ENCODE measurements around the gene KTI12.
A peak's percentile ranks its signal among the peaks of the same experiment; 100 is the strongest.

KTI12 gene

DNA sequence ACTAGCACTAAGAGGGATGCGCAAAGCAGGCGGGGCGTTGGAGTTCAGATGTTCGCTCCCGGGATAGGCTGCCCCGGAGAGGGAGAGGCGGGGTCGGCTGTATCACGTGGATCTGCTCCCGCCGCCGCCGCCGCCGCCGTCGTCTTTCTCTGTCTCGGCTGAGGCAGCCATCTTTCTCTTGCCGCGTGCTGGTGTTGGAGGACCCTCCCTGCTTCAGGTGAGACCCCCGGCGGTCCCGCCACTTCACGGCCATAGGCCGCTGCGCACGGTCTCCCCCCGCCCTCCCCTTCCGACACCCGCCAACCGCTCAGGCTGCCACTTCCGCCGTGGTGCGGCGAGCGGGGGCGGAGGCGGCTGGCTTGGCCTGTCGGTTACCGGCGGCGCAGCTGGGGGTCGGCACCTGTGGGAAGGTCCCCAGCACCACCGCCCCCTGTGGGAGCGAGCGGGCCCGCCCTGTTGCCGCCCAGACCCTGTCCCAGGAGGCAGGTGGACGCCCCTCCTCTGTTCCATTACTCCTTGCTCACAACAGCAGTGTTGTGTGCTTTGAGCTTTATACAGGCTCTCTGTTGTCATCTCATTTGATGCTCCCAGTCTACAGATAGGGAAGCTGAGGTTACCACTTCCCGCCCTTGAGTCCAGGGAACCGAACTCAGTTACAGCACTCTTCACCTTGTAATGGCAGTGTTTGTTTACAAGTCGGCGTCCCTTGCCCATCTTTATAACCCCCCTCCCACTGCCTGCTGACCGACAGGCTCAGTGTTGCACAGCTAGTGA, 22.7 kb upstream of the KTI12 start, which contains the start of gene BTF3L4:
Gene BTF3L4, plus strand, starts transcription at position 133 of the 774 bp plus-strand sequence. CDS start 3,553 bp downstream, outside the sequence.
- H3K4me3 ChIP-seq (ENCODE audit: low read length in 2 of 2) = peak within 1 kb of the TSS; percentile 71 to 95
- H3K9me3 ChIP-seq (replicated peaks in 1 of 2; ENCODE audit: control insufficient read depth in 2 of 2, insufficient read depth in 1 of 2, low read depth in 1 of 2, low read length in 2 of 2) = no peaks in the 10 kb centered on the region
- no peak within 1 kb of the TSS for H2BK15ac ChIP-seq (ENCODE audit: low read length)
- H3K9ac ChIP-seq (ENCODE audit: low read depth, low read length, poor library complexity) = peak within 1 kb of the TSS; percentile 95
- H2BK120ac ChIP-seq (ENCODE audit: low read depth, low read length) = no peak within 1 kb of the TSS
- H3K79me1 ChIP-seq (ENCODE audit: low read depth, low read length) = peaks cover 2% of the 10 kb centered on the region
- H3K36me3 ChIP-seq (replicated peaks in 1 of 2; ENCODE audit: control insufficient read depth in 2 of 2, insufficient read depth in 2 of 2, low read length in 2 of 2) = peaks cover 9 to 58% of the 10 kb centered on the region in 2 donors
- H3K14ac ChIP-seq (ENCODE audit: low read length) = peak within 1 kb of the TSS; percentile 72
- H3K23ac ChIP-seq (ENCODE audit: low read depth, low read length, poor library complexity) = peak within 1 kb of the TSS; percentile 87
- H3K18ac ChIP-seq (ENCODE audit: low read length) = peak within 1 kb of the TSS; percentile 94
- H2AK5ac ChIP-seq (ENCODE audit: low read depth, low read length) = no peak within 1 kb of the TSS
- peak; percentile 87 for DNase-seq (ENCODE audit: low spot score)
- no peak within 1 kb of the TSS for H3K4ac ChIP-seq (ENCODE audit: low read length)
- H3K4me2 ChIP-seq (ENCODE audit: insufficient read depth, low read length, poor library complexity, severe bottlenecking) = peak within 1 kb of the TSS; percentile 72
- H2BK5ac ChIP-seq (ENCODE audit: low read length) = peak within 1 kb of the TSS; percentile 30
- H3K27me3 ChIP-seq (ENCODE audit: control insufficient read depth in 3 of 3, insufficient read depth in 3 of 3, low read depth in 1 of 3, low read length in 3 of 3) = no peaks in the 10 kb centered on the region
- no peak within 1 kb of the TSS for H4K8ac ChIP-seq (ENCODE audit: low read depth, low read length)
- peak within 1 kb of the TSS; percentile 89 for H3K27ac ChIP-seq (replicated peaks; ENCODE audit: low read length)
- peak within 1 kb of the TSS; percentile 57 for H4K91ac ChIP-seq (ENCODE audit: low read depth, low read length, poor library complexity)
- peak within 1 kb of the TSS; percentile 87 for H2AFZ ChIP-seq (ENCODE audit: low read length)
- no CpG with 5 or more reads among the region's 54 CpGs for WGBS, 2 donors (ENCODE audit: extremely low coverage in 2 of 2, insufficient read length in 2 of 2, insufficient replicate concordance in 1 of 2)
- H3K4me1 ChIP-seq (ENCODE audit: control insufficient read depth in 2 of 2, insufficient read depth in 1 of 2, low read depth in 1 of 2, low read length in 2 of 2) = peaks cover 3 to 9% of the 10 kb centered on the region in 2 donors
- peak within 1 kb of the TSS; percentile 10 for H2BK12ac ChIP-seq (ENCODE audit: low read length)

DNA sequence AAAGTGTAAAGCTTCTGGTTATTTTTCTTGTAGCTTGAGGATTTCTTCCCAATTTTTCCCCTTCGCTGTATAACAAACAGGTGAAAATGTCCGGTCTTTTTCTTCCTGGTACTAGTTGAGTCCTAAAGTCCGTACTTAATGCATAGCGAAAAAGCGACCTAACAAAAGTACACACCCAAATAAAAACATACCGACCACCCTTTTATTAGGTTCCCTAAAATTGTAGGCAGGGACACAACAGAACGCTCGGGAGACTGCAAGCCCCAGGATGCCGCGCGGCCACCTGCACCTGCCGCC, 22.2 kb upstream of the KTI12 start:
- peak overlapping the region; percentile 87 for H2AFZ ChIP-seq (ENCODE audit: low read length)
- no peak overlapping the region for H2AK5ac ChIP-seq (ENCODE audit: low read depth, low read length)
- H3K27ac ChIP-seq (replicated peaks; ENCODE audit: low read length) = peak overlapping the region; percentile 89
- H2BK120ac ChIP-seq (ENCODE audit: low read depth, low read length) = no peak overlapping the region
- H2BK5ac ChIP-seq (ENCODE audit: low read length) = no peak overlapping the region
- H4K8ac ChIP-seq (ENCODE audit: low read depth, low read length) = no peak overlapping the region
- peaks cover 2% of the 10 kb centered on the region for H3K79me1 ChIP-seq (ENCODE audit: low read depth, low read length)
- H3K23ac ChIP-seq (ENCODE audit: low read depth, low read length, poor library complexity) = peak overlapping the region; percentile 87
- H3K9me3 ChIP-seq (replicated peaks in 1 of 2; ENCODE audit: control insufficient read depth in 2 of 2, insufficient read depth in 1 of 2, low read depth in 1 of 2, low read length in 2 of 2) = no peaks in the 10 kb centered on the region
- H3K14ac ChIP-seq (ENCODE audit: low read length) = no peak overlapping the region
- H3K9ac ChIP-seq (ENCODE audit: low read depth, low read length, poor library complexity) = no peak overlapping the region
- peak overlapping the region; percentile 69 for H3K4me2 ChIP-seq (ENCODE audit: insufficient read depth, low read length, poor library complexity, severe bottlenecking)
- H4K91ac ChIP-seq (ENCODE audit: low read depth, low read length, poor library complexity) = no peak overlapping the region
- WGBS, 2 donors (ENCODE audit: extremely low coverage in 2 of 2, insufficient read length in 2 of 2, insufficient replicate concordance in 1 of 2) = no CpG with 5 or more reads among the region's 12 CpGs
- H2BK15ac ChIP-seq (ENCODE audit: low read length) = no peak overlapping the region
- peaks cover 3 to 9% of the 10 kb centered on the region in 2 donors for H3K4me1 ChIP-seq (ENCODE audit: control insufficient read depth in 2 of 2, insufficient read depth in 1 of 2, low read depth in 1 of 2, low read length in 2 of 2)
- no peak overlapping the region for H2BK12ac ChIP-seq (ENCODE audit: low read length)
- no peak for DNase-seq (ENCODE audit: low spot score)
- H3K18ac ChIP-seq (ENCODE audit: low read length) = no peak overlapping the region
- H3K4ac ChIP-seq (ENCODE audit: low read length) = no peak overlapping the region
- H3K36me3 ChIP-seq (replicated peaks in 1 of 2; ENCODE audit: control insufficient read depth in 2 of 2, insufficient read depth in 2 of 2, low read length in 2 of 2) = peaks cover 5 to 57% of the 10 kb centered on the region in 2 donors
- peak overlapping the region; percentile 71 to 91 for H3K4me3 ChIP-seq (ENCODE audit: low read length in 2 of 2)
- no peaks in the 10 kb centered on the region for H3K27me3 ChIP-seq (ENCODE audit: control insufficient read depth in 3 of 3, insufficient read depth in 3 of 3, low read depth in 1 of 3, low read length in 3 of 3)

DNA sequence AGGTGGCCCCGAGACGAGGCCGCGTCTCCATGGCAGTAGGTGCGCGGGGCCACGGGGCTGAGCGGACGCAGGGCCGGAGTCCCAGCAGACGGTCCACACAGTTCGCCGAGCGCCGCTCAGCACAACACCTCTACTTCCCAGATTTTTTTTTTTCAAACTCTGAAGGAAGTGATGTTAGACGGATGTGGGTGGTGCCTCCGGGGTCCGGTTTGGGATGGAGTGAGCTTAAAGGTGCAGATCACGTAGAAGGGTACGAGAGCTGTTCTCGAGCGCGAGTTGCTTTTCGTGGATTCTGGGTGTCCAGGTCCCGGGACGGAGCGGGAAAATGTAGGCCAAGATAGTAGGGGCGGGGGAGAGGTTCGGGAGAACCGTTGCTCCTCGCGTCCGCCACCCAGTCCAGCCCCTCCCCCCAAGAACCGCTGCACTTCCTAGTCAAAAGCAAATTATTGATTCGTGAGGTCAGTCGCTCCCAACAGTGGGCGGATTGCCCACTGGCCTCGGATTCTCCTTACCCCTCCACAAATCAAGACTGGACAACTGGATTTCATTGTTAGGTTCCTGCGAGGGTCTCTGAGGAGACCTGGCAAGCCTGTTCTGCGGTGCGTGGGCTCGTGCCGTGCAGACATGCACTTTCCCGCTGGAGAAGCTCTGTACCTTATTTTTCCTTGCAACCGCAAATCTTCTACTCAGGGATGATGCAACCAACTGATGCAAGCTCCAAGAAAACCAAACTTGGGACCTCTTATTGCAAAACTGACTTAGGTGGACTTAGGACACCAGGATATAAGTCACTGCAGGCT, 21.7 kb upstream of the KTI12 start, which contains the start of gene TXNDC12:
Gene TXNDC12, minus strand, starts transcription at position 126 of the 800 bp plus-strand sequence. Its CDS starts 95 bp downstream, at position 31.
- no peak within 1 kb of the TSS for H3K14ac ChIP-seq (ENCODE audit: low read length)
- H2BK120ac ChIP-seq (ENCODE audit: low read depth, low read length) = no peak within 1 kb of the TSS
- peak within 1 kb of the TSS; percentile 97 for H3K9ac ChIP-seq (ENCODE audit: low read depth, low read length, poor library complexity)
- no peak within 1 kb of the TSS for H2BK15ac ChIP-seq (ENCODE audit: low read length)
- H3K4ac ChIP-seq (ENCODE audit: low read length) = no peak within 1 kb of the TSS
- peak within 1 kb of the TSS; percentile 69 for H3K4me2 ChIP-seq (ENCODE audit: insufficient read depth, low read length, poor library complexity, severe bottlenecking)
- no peaks in the 10 kb centered on the region for H3K79me1 ChIP-seq (ENCODE audit: low read depth, low read length)
- peak within 1 kb of the TSS; percentile 71 to 91 for H3K4me3 ChIP-seq (ENCODE audit: low read length in 2 of 2)
- H3K9me3 ChIP-seq (replicated peaks in 1 of 2; ENCODE audit: control insufficient read depth in 2 of 2, insufficient read depth in 1 of 2, low read depth in 1 of 2, low read length in 2 of 2) = no peaks in the 10 kb centered on the region
- peak; percentile 78 for DNase-seq (ENCODE audit: low spot score)
- peaks cover 1 to 57% of the 10 kb centered on the region in 2 donors for H3K36me3 ChIP-seq (replicated peaks in 1 of 2; ENCODE audit: control insufficient read depth in 2 of 2, insufficient read depth in 2 of 2, low read length in 2 of 2)
- H4K8ac ChIP-seq (ENCODE audit: low read depth, low read length) = no peak within 1 kb of the TSS
- peak within 1 kb of the TSS; percentile 87 for H3K23ac ChIP-seq (ENCODE audit: low read depth, low read length, poor library complexity)
- H3K27me3 ChIP-seq (ENCODE audit: control insufficient read depth in 3 of 3, insufficient read depth in 3 of 3, low read depth in 1 of 3, low read length in 3 of 3) = no peaks in the 10 kb centered on the region
- H2BK5ac ChIP-seq (ENCODE audit: low read length) = peak within 1 kb of the TSS; percentile 30
- peak within 1 kb of the TSS; percentile 89 for H3K27ac ChIP-seq (replicated peaks; ENCODE audit: low read length)
- H3K18ac ChIP-seq (ENCODE audit: low read length) = peak within 1 kb of the TSS; percentile 85
- H4K91ac ChIP-seq (ENCODE audit: low read depth, low read length, poor library complexity) = no peak within 1 kb of the TSS
- H2AK5ac ChIP-seq (ENCODE audit: low read depth, low read length) = no peak within 1 kb of the TSS
- WGBS, 2 donors (ENCODE audit: extremely low coverage in 2 of 2, insufficient read length in 2 of 2, insufficient replicate concordance in 1 of 2) = no CpG with 5 or more reads among the region's 45 CpGs
- H2AFZ ChIP-seq (ENCODE audit: low read length) = peak within 1 kb of the TSS; percentile 87
- H2BK12ac ChIP-seq (ENCODE audit: low read length) = no peak within 1 kb of the TSS
- peaks cover 3 to 9% of the 10 kb centered on the region in 2 donors for H3K4me1 ChIP-seq (ENCODE audit: control insufficient read depth in 2 of 2, insufficient read depth in 1 of 2, low read depth in 1 of 2, low read length in 2 of 2)
